OCI-LY1 (cell line): ENCODE data around the gene ANO4.

Source experiments
- EZH2 ChIP-seq: fragments of 200-600 bp; sonication (generic), shearing (Covaris generic); IDR thresholded peaks from 2 replicates; pipeline ENCODE4 v1.8.0; 2017; ENCODE audit warnings: borderline replicate concordance, mixed run types, mild to moderate bottlenecking, antibody characterized with exemption, low read length, moderate library complexity, mixed read lengths
- TF ChIP-seq, protein P1 (sequence below): fragments of 200-600 bp; sonication (generic), shearing (Covaris generic); IDR thresholded peaks from 2 replicates; pipeline ENCODE4 v1.5.1; 2017; ENCODE audit warnings: mild to moderate bottlenecking, antibody characterized with exemption, low read length, moderate library complexity, mixed read lengths

DNA sequence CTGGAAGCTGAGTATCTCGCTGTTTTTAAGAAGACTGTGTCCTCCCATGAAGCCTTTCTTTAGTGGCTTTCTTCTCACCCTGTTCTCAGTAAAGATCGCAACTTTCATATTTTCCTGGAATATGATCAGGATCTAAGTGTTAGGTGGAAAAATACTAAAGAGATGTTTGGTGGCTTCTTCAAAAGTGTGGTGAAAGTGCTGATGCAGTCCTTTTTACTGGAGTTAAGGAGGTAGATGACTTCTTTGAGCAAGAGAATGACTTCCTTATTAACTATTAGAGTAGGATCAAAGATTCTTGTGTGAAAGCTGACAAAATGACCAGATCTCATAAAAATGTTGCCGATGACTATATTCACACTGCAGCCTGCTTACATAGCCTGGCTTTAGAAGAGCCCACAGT, 273.8 kb downstream of the ANO4 start:
- TF ChIP-seq, protein P1, sequence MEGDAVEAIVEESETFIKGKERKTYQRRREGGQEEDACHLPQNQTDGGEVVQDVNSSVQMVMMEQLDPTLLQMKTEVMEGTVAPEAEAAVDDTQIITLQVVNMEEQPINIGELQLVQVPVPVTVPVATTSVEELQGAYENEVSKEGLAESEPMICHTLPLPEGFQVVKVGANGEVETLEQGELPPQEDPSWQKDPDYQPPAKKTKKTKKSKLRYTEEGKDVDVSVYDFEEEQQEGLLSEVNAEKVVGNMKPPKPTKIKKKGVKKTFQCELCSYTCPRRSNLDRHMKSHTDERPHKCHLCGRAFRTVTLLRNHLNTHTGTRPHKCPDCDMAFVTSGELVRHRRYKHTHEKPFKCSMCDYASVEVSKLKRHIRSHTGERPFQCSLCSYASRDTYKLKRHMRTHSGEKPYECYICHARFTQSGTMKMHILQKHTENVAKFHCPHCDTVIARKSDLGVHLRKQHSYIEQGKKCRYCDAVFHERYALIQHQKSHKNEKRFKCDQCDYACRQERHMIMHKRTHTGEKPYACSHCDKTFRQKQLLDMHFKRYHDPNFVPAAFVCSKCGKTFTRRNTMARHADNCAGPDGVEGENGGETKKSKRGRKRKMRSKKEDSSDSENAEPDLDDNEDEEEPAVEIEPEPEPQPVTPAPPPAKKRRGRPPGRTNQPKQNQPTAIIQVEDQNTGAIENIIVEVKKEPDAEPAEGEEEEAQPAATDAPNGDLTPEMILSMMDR = no peak
- no peak for TF ChIP-seq EZH2
